GM12865 (cell line): Measurements from ENCODE around the gene CYP4F2.
"Not testable (repeated sequence)": the region's sequence is repeated elsewhere in the genome, so short reads cannot be mapped to it uniquely, and the experiment has no call there.

ENCODE experiments used
- DNase-seq: peaks from one replicate; pipeline ENCODE4 v3.0.0; 2010; ENCODE audit warnings: low read depth
- H3K4me3 ChIP-seq: 2 replicates; pipeline ENCODE4 v1.5.1; 2011; ENCODE audit warnings: mild to moderate bottlenecking, low read depth, low read length, control low read depth
- CTCF ChIP-seq: IDR thresholded peaks from 2 replicates; pipeline ENCODE4 v1.5.1; 2011; ENCODE audit warnings: low read length, control low read depth, low read depth, inconsistent platforms; ENCODE audit not compliant: insufficient read depth; ENCODE audit errors: missing control alignments

Gene CYP4F2

GRCh38 chr19:15935167-15935702 is 37.4 kb upstream of the CYP4F2 start:
- DNase-seq, result no peak
- H3K4me3 ChIP-seq, result no peak overlapping the region
- no peak for TF ChIP-seq CTCF

GRCh38 chr19:15934332-15935078 is 36.6 kb upstream of the CYP4F2 start, which contains the start of gene CYP4F11:
TSS of gene CYP4F11 (minus strand) at chr19:15934529. CDS start at chr19:15934408, 121 bp downstream.
- no peak for DNase-seq
- TF ChIP-seq CTCF, result no peak
- no peak within 1 kb of the TSS for H3K4me3 ChIP-seq

GRCh38 chr19:15933761-15934331 is 36.0 kb upstream of the CYP4F2 start:
- DNase-seq, H3K4me3 ChIP-seq: not testable (repeated sequence)

- TF ChIP-seq CTCF, result no peak
- DNase-seq, result no peak
- H3K4me3 ChIP-seq, result no peak overlapping the region
Observed at GRCh38 chr19:15928321-15928720, 30.4 kb upstream of the CYP4F2 start.

GRCh38 chr19:15926484-15926883 is 28.6 kb upstream of the CYP4F2 start:
- no peak overlapping the region for H3K4me3 ChIP-seq
- no peak for DNase-seq
- TF ChIP-seq CTCF, result no peak

GRCh38 chr19:15923702-15924101 is 25.8 kb upstream of the CYP4F2 start:
- TF ChIP-seq CTCF, result no peak
- no peak overlapping the region for H3K4me3 ChIP-seq
- no peak for DNase-seq

GRCh38 chr19:15922021-15922420 is 24.1 kb upstream of the CYP4F2 start:
- TF ChIP-seq CTCF, result no peak
- no peak for DNase-seq
- H3K4me3 ChIP-seq, result no peak overlapping the region
